GM12878 (cell line): Measurements from ENCODE around the gene UVRAG. TPM values are rescaled to one million over a fixed set of nuclear protein-coding genes. Genes with fewer than 3 reads are reported as not detected.

ENCODE experiments used
- CTCF ChIP-seq, 3 experiments: IDR thresholded peaks in 2 of 3; conservative IDR thresholded peaks in 1 of 3; 2 replicates each; pipeline ENCODE4 v1.5.1; 2011; ENCODE audit warnings: low read depth in 3 of 3, low read length in 3 of 3, mild to moderate bottlenecking in 3 of 3, control low read depth in 2 of 3, moderate library complexity in 2 of 3, inconsistent platforms in 1 of 3, mixed read lengths in 1 of 3; ENCODE audit not compliant: control insufficient read depth in 2 of 3, insufficient read depth in 1 of 3; ENCODE audit errors: extremely low read depth in 1 of 3
- HCFC1 ChIP-seq: fragments of 150-350 bp; IDR thresholded peaks from 2 replicates; pipeline ENCODE4 v1.6.1; 2014; ENCODE audit warnings: low read length
- JUNB ChIP-seq: IDR thresholded peaks from 2 replicates; pipeline ENCODE4 v1.6.1; 2016; ENCODE audit warnings: antibody characterized with exemption, mild to moderate bottlenecking
- NR2C2 ChIP-seq: IDR thresholded peaks from 2 replicates; pipeline ENCODE4 v1.6.1; 2011; ENCODE audit warnings: borderline replicate concordance, low read depth; ENCODE audit not compliant: control insufficient read depth, insufficient read length
- PAX8 ChIP-seq: fragments of 450-650 bp; IDR thresholded peaks from 2 replicates; pipeline ENCODE4 v1.6.1; 2017; ENCODE audit warnings: mild to moderate bottlenecking, moderate library complexity
- PRDM15 ChIP-seq: fragments of 450-650 bp; formaldehyde crosslinking; IDR thresholded peaks from 2 replicates; pipeline ENCODE4 v1.4.0; 2020; ENCODE audit warnings: mild to moderate bottlenecking, moderate library complexity
- RUNX3 ChIP-seq: IDR thresholded peaks from 2 replicates; pipeline ENCODE4 v1.6.1; 2012; ENCODE audit warnings: low read length, inconsistent platforms
- ZZZ3 ChIP-seq: IDR thresholded peaks from 2 replicates; pipeline ENCODE4 v1.6.1; 2011; ENCODE audit warnings: low read depth; ENCODE audit not compliant: control insufficient read depth, insufficient read length
- polyA plus RNA-seq, 11 experiments: library from polyadenylated mRNA; depleted of rRNA in 4 of 11; unstranded in 6 of 11; stranded (reverse) in 5 of 11; fragments of >200 nt; fragmentation: Nextera tagmentation in 4 of 11; fragmentation: Illumina TruSeq in 1 of 11; extraction: Ambion mirVana in 4 of 11; extraction: Trizol in 1 of 11; gene quantifications; 1 replicate in 1 of 11; 2 replicates in 10 of 11; pipeline versions ENCODE4 v1.2.1 to v1.2.3, GENCODE V29; 2011 to 2016; ENCODE audit warnings: inconsistent platforms in 2 of 11, missing spikeins in 2 of 11, low read depth in 1 of 11
- total RNA-seq, 4 experiments: library from RNA; depleted of rRNA in 3 of 4; stranded (reverse); fragments of >200 nt in 3 of 4; fragmentation: Illumina TruSeq in 1 of 4; extraction: Trizol in 1 of 4; gene quantifications; 2 replicates each; pipeline versions ENCODE4 v1.2.1 to v1.2.3, GENCODE V29; 2013 to 2021
- TF ChIP-seq, protein P1 (sequence below): fragments of 450-650 bp; conservative IDR thresholded peaks from 2 replicates; pipeline ENCODE4 v1.6.1; 2017; ENCODE audit warnings: mild to moderate bottlenecking, moderate library complexity

UVRAG gene
- total and polyA plus RNA-seq, 10 of the 15 experiments (the other 5 are each of a cell fraction or from before 2014, with no cell fraction given): 7.0 to 43.4 (median 37.0) TPM

DNA sequence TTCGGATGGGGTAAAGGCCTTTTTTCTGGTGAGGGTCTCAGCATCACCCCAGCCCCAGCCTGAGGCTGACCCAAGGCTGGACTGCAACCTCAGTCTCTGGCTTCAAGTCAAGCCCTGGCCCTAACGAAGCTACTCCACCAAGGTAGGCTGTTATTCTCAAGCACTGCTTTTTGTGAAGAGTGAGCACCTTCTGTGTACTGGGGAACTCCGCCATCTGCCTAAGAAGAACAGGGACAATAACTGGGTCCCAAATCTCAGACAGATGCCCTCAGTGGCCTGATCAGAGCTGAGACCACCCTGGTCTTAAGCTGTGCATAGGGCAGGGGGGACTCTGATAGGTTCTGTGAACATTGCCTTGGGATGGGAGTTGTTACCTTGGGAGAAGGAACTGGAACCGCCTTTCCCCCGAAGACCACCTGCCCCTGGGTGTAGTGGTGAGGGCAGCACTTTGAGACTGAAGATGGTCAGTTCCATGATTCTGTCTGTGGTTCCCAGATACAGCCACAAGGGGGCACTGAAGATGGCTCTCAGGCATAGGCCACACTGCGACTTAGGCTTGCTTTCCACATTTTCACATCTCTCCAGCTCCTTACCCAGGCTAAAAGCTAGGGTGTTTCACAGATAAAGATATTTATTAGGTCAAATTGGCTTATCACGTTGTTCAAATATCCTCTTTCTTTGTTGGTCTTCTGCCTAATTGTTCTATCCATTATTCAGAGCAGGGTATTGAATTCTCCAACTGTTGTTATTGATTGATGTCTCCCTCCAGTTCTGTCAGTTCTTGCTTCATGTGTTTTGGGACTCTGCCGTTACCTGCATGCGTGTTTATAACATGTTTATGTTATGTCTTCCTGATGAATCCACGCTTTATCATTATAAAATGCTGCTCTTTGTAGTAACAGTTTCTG lies 11.8 kb upstream of the UVRAG start (continued):
- TF ChIP-seq, protein P1, sequence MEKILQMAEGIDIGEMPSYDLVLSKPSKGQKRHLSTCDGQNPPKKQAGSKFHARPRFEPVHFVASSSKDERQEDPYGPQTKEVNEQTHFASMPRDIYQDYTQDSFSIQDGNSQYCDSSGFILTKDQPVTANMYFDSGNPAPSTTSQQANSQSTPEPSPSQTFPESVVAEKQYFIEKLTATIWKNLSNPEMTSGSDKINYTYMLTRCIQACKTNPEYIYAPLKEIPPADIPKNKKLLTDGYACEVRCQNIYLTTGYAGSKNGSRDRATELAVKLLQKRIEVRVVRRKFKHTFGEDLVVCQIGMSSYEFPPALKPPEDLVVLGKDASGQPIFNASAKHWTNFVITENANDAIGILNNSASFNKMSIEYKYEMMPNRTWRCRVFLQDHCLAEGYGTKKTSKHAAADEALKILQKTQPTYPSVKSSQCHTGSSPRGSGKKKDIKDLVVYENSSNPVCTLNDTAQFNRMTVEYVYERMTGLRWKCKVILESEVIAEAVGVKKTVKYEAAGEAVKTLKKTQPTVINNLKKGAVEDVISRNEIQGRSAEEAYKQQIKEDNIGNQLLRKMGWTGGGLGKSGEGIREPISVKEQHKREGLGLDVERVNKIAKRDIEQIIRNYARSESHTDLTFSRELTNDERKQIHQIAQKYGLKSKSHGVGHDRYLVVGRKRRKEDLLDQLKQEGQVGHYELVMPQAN: no peak
- TF ChIP-seq ZZZ3 (no peak), PRDM15 (no peak), NR2C2 (no peak), RUNX3 (peak; percentile 80), CTCF (IDR thresholded peaks at IDR 0.05 in 2 of 3, conservative IDR thresholded peaks at IDR 0.05 in 1 of 3; ENCODE audit: control insufficient read depth in 2 of 3, extremely low read depth in 1 of 3, insufficient read depth in 1 of 3, low read depth in 3 of 3, low read length in 3 of 3) (peak; percentile 91 to 96 (median 95)), HCFC1 (no peak), PAX8 (no peak), JUNB (no peak)
